Fibroblast of pulmonary artery (primary cell): Measurements from ENCODE around the gene P2RX3.
"Not testable (repeated sequence)": the region's sequence is repeated elsewhere in the genome, so short reads cannot be mapped to it uniquely, and the experiment has no call there.

Experiments used
- DNase-seq: peaks from one replicate; pipeline ENCODE4 v3.0.0-alpha.2; 2010; ENCODE audit warnings: low read depth
- H3K4me3 ChIP-seq: replicated peaks from 2 replicates; pipeline ENCODE4 v1.5.1; 2011; ENCODE audit warnings: low read depth, mild to moderate bottlenecking, control low read depth, low read length, moderate library complexity
- CTCF ChIP-seq: IDR thresholded peaks from 2 replicates; pipeline ENCODE4 v1.5.1; 2011; ENCODE audit warnings: mild to moderate bottlenecking, control low read depth, low read length, inconsistent platforms; ENCODE audit errors: missing control alignments

The P2RX3 gene

GRCh38 chr11:57335023-57335342, 3.2 kb upstream of the P2RX3 start:
- no peak for TF ChIP-seq CTCF
- no peak for DNase-seq
- H3K4me3 ChIP-seq, result peak overlapping the region; percentile 79

GRCh38 chr11:57335343-57336110, 2.6 kb upstream of the P2RX3 start, which contains the start of gene SSRP1:
TSS of gene SSRP1 (minus strand) at chr11:57335892. CDS start at chr11:57335121, 771 bp downstream.
- peak within 1 kb of the TSS; percentile 79 for H3K4me3 ChIP-seq
- TF ChIP-seq CTCF, result no peak
- peak; percentile 87 for DNase-seq

GRCh38 chr11:57336111-57336666, 2.0 kb upstream of the P2RX3 start:
- H3K4me3 ChIP-seq, result peak overlapping the region; percentile 79
- no peak for DNase-seq
- TF ChIP-seq CTCF, result no peak

GRCh38 chr11:57336856-57337255, 1.3 kb upstream of the P2RX3 start:
- not testable (repeated sequence) for DNase-seq, H3K4me3 ChIP-seq

- no peak for TF ChIP-seq CTCF
- no peak overlapping the region for H3K4me3 ChIP-seq
- no peak for DNase-seq
These were observed 1.2 kb downstream of the P2RX3 start for GRCh38 chr11:57339328-57339727.

GRCh38 chr11:57340039-57340615, 2.0 kb downstream of the P2RX3 start:
- TF ChIP-seq CTCF, result peak; percentile 19
- no peak for DNase-seq
- no peak overlapping the region for H3K4me3 ChIP-seq

GRCh38 chr11:57341250-57341808, 3.2 kb downstream of the P2RX3 start:
- no peak for TF ChIP-seq CTCF
- DNase-seq, result no peak
- no peak overlapping the region for H3K4me3 ChIP-seq
